A673 (cell line): ENCODE data around the gene TAF4. TPM values are rescaled to one million over a fixed set of nuclear protein-coding genes. Genes with fewer than 3 reads are reported as not detected.

Experiments
- BruUV-seq: library from RNA; stranded (reverse); fragments of 400-500 nt; replicated peaks from 2 replicates; lab custom pipeline; 2021; lab: Mats Ljungman, UMichigan
- CTCF ChIA-PET: fragments of 300-600 bp; sonication (Branson Sonifier 250); formaldehyde crosslinking; loops from one replicate; lab custom pipeline; 2022; ENCODE audit warnings: antibody characterized with exemption; lab: Charles Lee
- POLR2A ChIA-PET: fragments of 300-600 bp; sonication (Branson Sonifier 250); formaldehyde crosslinking; loops from one replicate; lab custom pipeline; 2022; ENCODE audit warnings: antibody characterized with exemption; ENCODE audit not compliant: low non-redundant PET; lab: Charles Lee
- DNase-seq: peaks from one replicate; pipeline ENCODE4 v3.0.0-alpha.2; 2015; ENCODE audit warnings: low spot score
- H3K27ac ChIP-seq: fragments of 200-600 bp; sonication (generic); 2 replicates; pipeline ENCODE4 v1.5.1; 2016; ENCODE audit warnings: mixed run types, low read depth, mild to moderate bottlenecking, mixed read lengths, antibody characterized with exemption, low read length; ENCODE audit not compliant: poor library complexity, severe bottlenecking
- H3K27me3 ChIP-seq: fragments of 200-600 bp; sonication (generic); replicated peaks from 2 replicates; pipeline ENCODE4 v1.6.1; 2017; ENCODE audit warnings: mixed run types, low read depth, mild to moderate bottlenecking, mixed read lengths, antibody characterized with exemption, low read length; ENCODE audit not compliant: insufficient read depth, poor library complexity
- H3K36me3 ChIP-seq: fragments of 200-600 bp; sonication (generic); 2 replicates; pipeline ENCODE4 v1.6.1; 2016; ENCODE audit warnings: mixed run types, mild to moderate bottlenecking, mixed read lengths, antibody characterized with exemption, low read length; ENCODE audit not compliant: insufficient read depth, poor library complexity, severe bottlenecking
- H3K4me1 ChIP-seq: fragments of 200-600 bp; sonication (generic); 2 replicates; pipeline ENCODE4 v1.6.1; 2017; ENCODE audit warnings: mixed run types, mild to moderate bottlenecking, mixed read lengths, antibody characterized with exemption, low read length; ENCODE audit not compliant: insufficient read depth, poor library complexity, severe bottlenecking
- H3K4me3 ChIP-seq: fragments of 200-600 bp; sonication (generic); 2 replicates; pipeline ENCODE4 v1.5.1; 2016; ENCODE audit warnings: low read depth, mixed run types, mild to moderate bottlenecking, mixed read lengths, low read length; ENCODE audit not compliant: poor library complexity, severe bottlenecking
- H3K9me3 ChIP-seq: fragments of 200-600 bp; sonication (generic); 2 replicates; pipeline ENCODE4 v1.6.1; 2016; ENCODE audit warnings: mixed run types, low read depth, mild to moderate bottlenecking, mixed read lengths, antibody characterized with exemption, low read length; ENCODE audit not compliant: poor library complexity, severe bottlenecking
- EZH2 ChIP-seq: fragments of 200-600 bp; sonication (generic); IDR thresholded peaks from 2 replicates; pipeline ENCODE4 v1.6.1; 2017; ENCODE audit warnings: borderline replicate concordance, low read depth, mild to moderate bottlenecking, mixed read lengths, antibody characterized with exemption, low read length; ENCODE audit not compliant: poor library complexity, severe bottlenecking
- intact Hi-C: fragments of 100-400 bp; cut with micrococcal nuclease; formaldehyde crosslinking; loops from one replicate; pipeline ENCODE4 v1.10.0; 2022; ENCODE audit not compliant: unreplicated experiment
- total RNA-seq: library from RNA; stranded (reverse); gene quantifications from 2 replicates; pipeline ENCODE4 v1.2.3, GENCODE V29; 2021
- TF ChIP-seq, protein P1 (sequence below): fragments of 300-800, 200-600 bp; sonication (generic); conservative IDR thresholded peaks from 2 replicates; pipeline ENCODE4 v1.5.1; 2017; ENCODE audit warnings: low read depth, mild to moderate bottlenecking, antibody characterized with exemption, low read length, moderate library complexity, mixed read lengths

TAF4 gene
- total RNA-seq, 1 experiment from 2014 or later = 37.0 TPM

DNA sequence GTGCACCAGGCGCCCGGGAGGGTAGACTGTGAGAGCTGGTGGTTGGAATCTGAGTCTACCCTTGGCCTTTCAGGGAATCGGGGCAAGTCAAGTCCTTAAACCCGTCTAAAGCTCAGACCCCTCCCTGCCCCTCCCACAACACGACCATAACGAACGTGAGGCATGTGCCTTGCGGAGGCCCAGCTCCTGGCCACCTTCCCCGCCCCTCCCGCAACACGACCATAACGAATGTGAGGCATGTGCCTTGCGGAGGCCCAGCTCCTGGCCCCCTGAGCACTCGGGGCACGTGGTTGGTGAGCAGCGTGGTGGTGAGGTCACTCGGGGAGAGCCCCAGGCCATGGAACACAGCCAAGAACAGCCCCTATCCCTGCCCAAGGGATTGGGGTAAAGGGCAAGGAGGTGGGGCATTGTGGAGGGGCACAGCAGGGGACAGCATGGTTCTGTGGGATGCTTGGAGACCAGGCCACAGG is 132.2 kb downstream of the TAF4 start:
- no TSS peak for BruUV-seq
- no peaks in the 10 kb centered on the region for H3K9me3 ChIP-seq
- CTCF ChIA-PET = no interaction called here
- peaks cover 3% of the 10 kb centered on the region for H3K27me3 ChIP-seq
- TF ChIP-seq, protein P1, sequence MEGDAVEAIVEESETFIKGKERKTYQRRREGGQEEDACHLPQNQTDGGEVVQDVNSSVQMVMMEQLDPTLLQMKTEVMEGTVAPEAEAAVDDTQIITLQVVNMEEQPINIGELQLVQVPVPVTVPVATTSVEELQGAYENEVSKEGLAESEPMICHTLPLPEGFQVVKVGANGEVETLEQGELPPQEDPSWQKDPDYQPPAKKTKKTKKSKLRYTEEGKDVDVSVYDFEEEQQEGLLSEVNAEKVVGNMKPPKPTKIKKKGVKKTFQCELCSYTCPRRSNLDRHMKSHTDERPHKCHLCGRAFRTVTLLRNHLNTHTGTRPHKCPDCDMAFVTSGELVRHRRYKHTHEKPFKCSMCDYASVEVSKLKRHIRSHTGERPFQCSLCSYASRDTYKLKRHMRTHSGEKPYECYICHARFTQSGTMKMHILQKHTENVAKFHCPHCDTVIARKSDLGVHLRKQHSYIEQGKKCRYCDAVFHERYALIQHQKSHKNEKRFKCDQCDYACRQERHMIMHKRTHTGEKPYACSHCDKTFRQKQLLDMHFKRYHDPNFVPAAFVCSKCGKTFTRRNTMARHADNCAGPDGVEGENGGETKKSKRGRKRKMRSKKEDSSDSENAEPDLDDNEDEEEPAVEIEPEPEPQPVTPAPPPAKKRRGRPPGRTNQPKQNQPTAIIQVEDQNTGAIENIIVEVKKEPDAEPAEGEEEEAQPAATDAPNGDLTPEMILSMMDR = no peak
- no peak for TF ChIP-seq EZH2
- intact Hi-C loops = no loop called here
- no peak for DNase-seq
- H3K36me3 ChIP-seq = no peaks in the 10 kb centered on the region
- H3K4me1 ChIP-seq = no peaks in the 10 kb centered on the region
- no peak overlapping the region for H3K4me3 ChIP-seq
- POLR2A ChIA-PET = no interaction called here
- no peak overlapping the region for H3K27ac ChIP-seq

DNA sequence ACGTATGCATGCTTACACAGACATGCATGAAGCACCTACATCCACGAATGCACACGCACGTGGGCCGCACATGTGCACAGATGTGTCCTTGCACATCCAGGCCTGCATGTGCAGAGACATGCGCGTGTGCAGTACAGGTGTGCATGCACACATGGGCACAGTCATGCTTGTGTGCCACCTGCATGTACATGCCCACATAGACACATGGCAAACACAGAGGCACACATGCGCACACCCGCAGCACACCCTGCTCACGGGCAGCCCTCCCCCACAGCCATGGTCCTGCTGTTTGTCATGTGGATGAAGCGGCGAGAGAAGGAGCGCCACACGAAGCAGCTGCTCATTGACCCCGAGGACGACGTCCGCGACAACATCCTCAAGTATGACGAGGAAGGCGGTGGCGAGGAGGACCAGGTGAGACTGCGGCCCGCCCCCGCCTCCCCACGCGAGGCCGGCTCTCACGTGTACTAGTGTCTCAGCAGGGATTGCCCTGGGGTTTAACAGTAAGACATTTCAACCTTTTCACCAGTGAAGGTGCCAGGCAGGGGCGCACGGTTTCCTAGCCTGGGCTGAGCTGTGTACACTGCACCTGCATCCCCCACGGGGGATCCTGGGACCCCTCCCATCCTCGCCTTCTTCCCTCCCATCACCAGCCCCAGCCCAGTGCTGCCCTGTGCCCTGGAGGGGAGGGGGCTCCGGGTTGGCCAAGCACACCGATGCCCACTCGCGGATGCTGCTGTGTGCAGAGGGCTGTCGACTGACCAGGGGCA is 132.8 kb downstream of the TAF4 start:
- Histone ChIP-seq H3K27me3 (peaks cover 2% of the 10 kb centered on the region), H3K36me3 (no peaks in the 10 kb centered on the region), H3K9me3 (no peaks in the 10 kb centered on the region), H3K4me3 (no peak overlapping the region), H3K27ac (no peak overlapping the region), H3K4me1 (no peaks in the 10 kb centered on the region)
- ChIA-PET POLR2A (no interaction called here), CTCF (no interaction called here)
- DNase-seq = no peak
- no peak for TF ChIP-seq EZH2
- TF ChIP-seq, protein P1 = no peak
- intact Hi-C loops = no loop called here
- BruUV-seq = no TSS peak

DNA sequence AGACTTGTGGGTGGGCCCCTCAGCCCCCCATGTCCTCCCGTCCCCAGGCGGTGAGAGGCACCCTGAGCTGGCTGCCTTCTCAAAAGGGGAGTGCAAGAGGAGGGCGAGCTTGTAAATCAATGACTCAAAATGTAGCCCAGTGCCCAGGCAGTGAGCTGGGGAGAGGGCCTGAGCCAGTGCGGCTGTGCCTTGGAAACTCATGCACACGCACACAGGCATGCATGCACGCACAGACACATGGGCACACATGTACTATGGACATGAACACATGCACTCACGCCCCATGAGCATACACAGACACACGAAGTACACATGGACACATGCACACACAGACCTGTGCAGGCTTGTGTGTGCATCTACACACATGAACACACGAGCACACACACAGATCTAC is 133.5 kb downstream of the TAF4 start:
- no peak overlapping the region for H3K4me3 ChIP-seq
- H3K36me3 ChIP-seq = no peaks in the 10 kb centered on the region
- no peak overlapping the region for H3K27ac ChIP-seq
- H3K27me3 ChIP-seq = peaks cover 2% of the 10 kb centered on the region
- BruUV-seq = no TSS peak
- TF ChIP-seq, protein P1 = no peak
- H3K9me3 ChIP-seq = no peaks in the 10 kb centered on the region
- no peak for DNase-seq
- intact Hi-C loops = no loop called here
- POLR2A ChIA-PET = no interaction called here
- H3K4me1 ChIP-seq = no peaks in the 10 kb centered on the region
- CTCF ChIA-PET = no interaction called here
